Lower leg skin (tissue), 4 donors: ENCODE measurements around the gene EPC1. TPM values are rescaled to one million over a fixed set of nuclear protein-coding genes. Genes with fewer than 3 reads are reported as not detected.

Experiments
- total RNA-seq, 4 donors: library from RNA; depleted of rRNA; stranded (reverse); fragments of >200 nt; gene quantifications; one replicate each; pipeline ENCODE4 v1.1.0, GENCODE V29; 2016

The EPC1 gene
- total RNA-seq, 4 donors from 2014 or later = 33.9 to 42.3 (median 36.8) TPM

Other genes starting within 250 kb of the EPC1 start
- 10 to 100 TPM in 2 of 4 donors, 1 to 10 TPM in 2; 2.4 to 12.5 (median 10.5) TPM for gene CCDC7, start 99.0 kb upstream of the EPC1 start, total RNA-seq